Neuronal stem cell (in vitro differentiated cells): Measurements from ENCODE around the gene SLC50A1.

Experiments used
- DNase-seq: peaks from one replicate; pipeline ENCODE4 v3.0.0-alpha.2; 2013; ENCODE audit warnings: low spot score
- H2AFZ ChIP-seq: one replicate; pipeline ENCODE4 v1.6.1; 2013; ENCODE audit warnings: mild to moderate bottlenecking, low read length, inconsistent platforms
- H2AK5ac ChIP-seq: 2 replicates; pipeline ENCODE4 v1.6.1; 2013; ENCODE audit warnings: low read depth, mild to moderate bottlenecking, inconsistent platforms, low read length, moderate library complexity, mixed read lengths
- H2BK120ac ChIP-seq: 2 replicates; pipeline ENCODE4 v1.6.1; 2013; ENCODE audit warnings: low read depth, mild to moderate bottlenecking, inconsistent platforms, low read length, moderate library complexity, mixed read lengths
- H2BK12ac ChIP-seq: one replicate; pipeline ENCODE4 v1.6.1; 2013; ENCODE audit warnings: low read length, inconsistent platforms
- H2BK15ac ChIP-seq: 2 replicates; pipeline ENCODE4 v1.6.1; 2013; ENCODE audit warnings: mild to moderate bottlenecking, low read length, inconsistent platforms, mixed read lengths
- H2BK5ac ChIP-seq: one replicate; pipeline ENCODE4 v1.6.1; 2013; ENCODE audit warnings: inconsistent platforms, mild to moderate bottlenecking, low read length, moderate library complexity
- H3K14ac ChIP-seq: one replicate; pipeline ENCODE4 v1.6.1; 2013; ENCODE audit warnings: low read length, inconsistent platforms
- H3K18ac ChIP-seq: 2 replicates; pipeline ENCODE4 v1.6.1; 2013; ENCODE audit warnings: low read length, inconsistent platforms
- H3K23ac ChIP-seq: 2 replicates; pipeline ENCODE4 v1.6.1; 2013; ENCODE audit warnings: low read depth, mild to moderate bottlenecking, mixed read lengths, low read length, inconsistent platforms; ENCODE audit not compliant: poor library complexity
- H3K27ac ChIP-seq: replicated peaks from 3 replicates; pipeline ENCODE4 v1.5.1; 2013; ENCODE audit warnings: low read length, inconsistent platforms
- H3K27me3 ChIP-seq, 3 experiments: 2 replicates each; pipeline ENCODE4 v1.6.1; 2013; ENCODE audit warnings: low read length in 3 of 3, mild to moderate bottlenecking in 2 of 3, inconsistent platforms in 1 of 3, low read depth in 1 of 3, mixed read lengths in 1 of 3, moderate library complexity in 1 of 3; ENCODE audit not compliant: control insufficient read depth in 3 of 3, insufficient read depth in 3 of 3
- H3K36me3 ChIP-seq, 2 donors: replicated peaks in 1 of 2; 2 replicates each; pipeline ENCODE4 v1.6.1; 2013; ENCODE audit warnings: low read length in 2 of 2; ENCODE audit not compliant: control insufficient read depth in 2 of 2, insufficient read depth in 2 of 2
- H3K4ac ChIP-seq: 2 replicates; pipeline ENCODE4 v1.6.1; 2013; ENCODE audit warnings: inconsistent platforms, mild to moderate bottlenecking, low read length, moderate library complexity
- H3K4me1 ChIP-seq, 2 donors: 1 replicate in 1 of 2; 2 replicates in 1 of 2; pipeline ENCODE4 v1.6.1; 2013; ENCODE audit warnings: low read length in 2 of 2, low read depth in 1 of 2; ENCODE audit not compliant: control insufficient read depth in 2 of 2, insufficient read depth in 1 of 2
- H3K4me2 ChIP-seq: one replicate; pipeline ENCODE4 v1.6.1; 2013; ENCODE audit warnings: mild to moderate bottlenecking, low read length, inconsistent platforms; ENCODE audit not compliant: insufficient read depth, poor library complexity, severe bottlenecking
- H3K4me3 ChIP-seq, 2 donors: 2 replicates each; pipeline ENCODE4 v1.5.1; 2013; ENCODE audit warnings: low read length in 2 of 2, mild to moderate bottlenecking in 2 of 2, inconsistent platforms in 1 of 2, moderate library complexity in 1 of 2
- H3K79me1 ChIP-seq: one replicate; pipeline ENCODE4 v1.6.1; 2013; ENCODE audit warnings: low read depth, mild to moderate bottlenecking, inconsistent platforms, low read length, moderate library complexity
- H3K9ac ChIP-seq: one replicate; pipeline ENCODE4 v1.6.1; 2013; ENCODE audit warnings: mild to moderate bottlenecking, low read depth, low read length, inconsistent platforms; ENCODE audit not compliant: poor library complexity
- H3K9me3 ChIP-seq, 2 donors: replicated peaks in 1 of 2; 2 replicates each; pipeline versions ENCODE3 to v1.6.1; 2013; ENCODE audit warnings: low read length in 2 of 2, mild to moderate bottlenecking in 2 of 2, inconsistent platforms in 1 of 2, low read depth in 1 of 2, mixed read lengths in 1 of 2, moderate library complexity in 1 of 2; ENCODE audit not compliant: control insufficient read depth in 2 of 2, insufficient read depth in 1 of 2
- H4K8ac ChIP-seq: one replicate; pipeline ENCODE4 v1.6.1; 2013; ENCODE audit warnings: low read depth, mild to moderate bottlenecking, inconsistent platforms, low read length, moderate library complexity
- H4K91ac ChIP-seq: one replicate; pipeline ENCODE4 v1.6.1; 2013; ENCODE audit warnings: low read length, low read depth, mild to moderate bottlenecking, inconsistent platforms; ENCODE audit not compliant: poor library complexity
- WGBS, 2 donors: extraction: QIAGEN DNeasy Blood & Tissue Kit; methylation state at CpG; one replicate each; pipeline ENCODE4 v1.1.7; 2013; ENCODE audit warnings: missing lambda C conversion rate in 2 of 2, mixed read lengths in 1 of 2; ENCODE audit not compliant: insufficient read length in 2 of 2, insufficient replicate concordance in 1 of 2; ENCODE audit errors: extremely low coverage in 2 of 2; 5-methylcytosine and 5-hydroxymethylcytosine counted together

SLC50A1 gene

DNA sequence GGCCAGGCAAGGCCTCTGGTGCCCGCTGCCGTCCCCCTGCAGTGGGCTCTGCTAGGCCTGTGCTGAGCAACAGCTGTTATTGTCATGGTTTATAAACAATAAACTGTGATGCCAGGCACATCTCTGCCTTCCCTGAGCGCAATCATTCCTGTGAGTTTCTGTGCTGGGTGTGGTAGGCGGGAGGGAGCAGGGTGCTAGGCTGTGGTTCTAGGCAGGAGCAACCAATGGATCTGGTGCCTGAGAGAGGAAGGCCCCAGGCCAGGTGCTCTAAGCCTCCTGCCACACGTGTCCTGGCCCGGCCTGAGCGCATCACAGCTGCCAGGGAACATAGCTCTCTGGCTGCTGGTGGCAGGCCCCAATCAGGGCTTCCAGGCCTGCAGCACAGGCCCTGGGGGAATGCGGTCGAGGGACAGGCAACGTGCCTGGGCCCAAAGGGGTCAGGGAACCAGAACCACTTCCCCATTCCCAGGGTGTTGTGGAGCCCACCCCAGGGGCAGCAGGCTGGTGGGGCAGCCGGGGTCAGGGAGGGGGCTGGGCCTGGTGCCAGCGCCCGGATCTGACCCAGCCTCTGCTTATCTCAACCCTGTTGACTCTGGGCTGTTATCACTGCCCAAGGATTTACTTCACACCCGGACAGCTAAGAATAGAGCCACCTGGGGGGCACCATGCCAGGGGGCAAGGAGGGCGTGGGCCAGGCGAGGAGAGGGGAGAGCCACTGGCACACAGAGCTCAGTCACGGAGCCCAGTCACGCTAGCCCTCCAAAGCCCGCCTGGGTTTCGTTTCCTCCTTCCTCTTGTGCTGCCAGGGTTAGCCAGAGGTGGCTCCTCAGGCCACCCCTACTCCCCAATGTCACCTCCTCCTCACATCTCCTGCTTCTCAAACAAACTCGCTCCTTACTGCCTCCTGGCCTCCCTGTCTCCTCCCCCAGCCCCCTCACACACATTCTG is 49.5 kb downstream of the SLC50A1 start:
- Histone ChIP-seq H3K9me3 (no peaks in the 10 kb centered on the region), H3K27ac (no peak overlapping the region), H3K4me1 (peaks cover 0 to 2% of the 10 kb centered on the region in 2 donors), H3K36me3 (peaks cover 5 to 14% of the 10 kb centered on the region in 2 donors), H3K9ac (peak overlapping the region; percentile 81), H3K4ac (no peak overlapping the region), H3K18ac (no peak overlapping the region), H2AK5ac (peak overlapping the region; percentile 81), H2AFZ (no peak overlapping the region), H3K79me1 (peaks cover 3% of the 10 kb centered on the region), H3K4me2 (no peak overlapping the region), H4K91ac (no peak overlapping the region), H3K14ac (peak overlapping the region; percentile 38), H2BK120ac (no peak overlapping the region), H3K4me3 (no peak overlapping the region), H2BK15ac (no peak overlapping the region), H3K27me3 (no peaks in the 10 kb centered on the region), H4K8ac (no peak overlapping the region), H2BK5ac (no peak overlapping the region), H2BK12ac (peak overlapping the region; percentile 58), H3K23ac (peak overlapping the region; percentile 34)
- DNase-seq, result no peak
- WGBS, 2 donors, result no CpG with 5 or more reads among the region's 21 CpGs

DNA sequence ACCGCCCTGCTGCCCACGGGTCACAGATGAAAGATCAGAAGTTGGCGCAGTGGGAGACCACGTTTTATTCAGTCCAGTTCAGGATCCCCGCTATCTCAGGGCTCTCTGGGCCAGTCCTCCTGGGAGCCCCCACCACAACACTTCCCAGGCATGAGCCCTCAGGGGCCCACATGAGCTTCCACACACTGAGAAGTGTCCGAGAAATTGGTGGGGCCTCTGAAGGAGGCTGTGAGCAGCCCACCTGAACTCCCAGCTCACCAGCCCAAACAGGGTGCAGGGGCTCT is 50.1 kb downstream of the SLC50A1 start:
- no peak overlapping the region for H3K4me2 ChIP-seq
- no CpG with 5 or more reads among the region's 6 CpGs for WGBS, 2 donors
- H2BK15ac ChIP-seq, result peak overlapping the region; percentile 67
- H3K14ac ChIP-seq, result no peak overlapping the region
- no peak overlapping the region for H3K4me3 ChIP-seq
- no peak overlapping the region for H3K23ac ChIP-seq
- H3K18ac ChIP-seq, result no peak overlapping the region
- H3K27me3 ChIP-seq, result no peaks in the 10 kb centered on the region
- no peaks in the 10 kb centered on the region for H3K9me3 ChIP-seq
- H3K4ac ChIP-seq, result no peak overlapping the region
- H2AK5ac ChIP-seq, result peak overlapping the region; percentile 81
- H3K36me3 ChIP-seq, result peaks cover 5 to 14% of the 10 kb centered on the region in 2 donors
- H2BK120ac ChIP-seq, result no peak overlapping the region
- no peak overlapping the region for H3K27ac ChIP-seq
- H4K91ac ChIP-seq, result no peak overlapping the region
- peaks cover 0 to 2% of the 10 kb centered on the region in 2 donors for H3K4me1 ChIP-seq
- H2AFZ ChIP-seq, result no peak overlapping the region
- no peak overlapping the region for H2BK5ac ChIP-seq
- no peak overlapping the region for H4K8ac ChIP-seq
- H3K79me1 ChIP-seq, result peaks cover 3% of the 10 kb centered on the region
- H2BK12ac ChIP-seq, result no peak overlapping the region
- no peak for DNase-seq
- H3K9ac ChIP-seq, result no peak overlapping the region

DNA sequence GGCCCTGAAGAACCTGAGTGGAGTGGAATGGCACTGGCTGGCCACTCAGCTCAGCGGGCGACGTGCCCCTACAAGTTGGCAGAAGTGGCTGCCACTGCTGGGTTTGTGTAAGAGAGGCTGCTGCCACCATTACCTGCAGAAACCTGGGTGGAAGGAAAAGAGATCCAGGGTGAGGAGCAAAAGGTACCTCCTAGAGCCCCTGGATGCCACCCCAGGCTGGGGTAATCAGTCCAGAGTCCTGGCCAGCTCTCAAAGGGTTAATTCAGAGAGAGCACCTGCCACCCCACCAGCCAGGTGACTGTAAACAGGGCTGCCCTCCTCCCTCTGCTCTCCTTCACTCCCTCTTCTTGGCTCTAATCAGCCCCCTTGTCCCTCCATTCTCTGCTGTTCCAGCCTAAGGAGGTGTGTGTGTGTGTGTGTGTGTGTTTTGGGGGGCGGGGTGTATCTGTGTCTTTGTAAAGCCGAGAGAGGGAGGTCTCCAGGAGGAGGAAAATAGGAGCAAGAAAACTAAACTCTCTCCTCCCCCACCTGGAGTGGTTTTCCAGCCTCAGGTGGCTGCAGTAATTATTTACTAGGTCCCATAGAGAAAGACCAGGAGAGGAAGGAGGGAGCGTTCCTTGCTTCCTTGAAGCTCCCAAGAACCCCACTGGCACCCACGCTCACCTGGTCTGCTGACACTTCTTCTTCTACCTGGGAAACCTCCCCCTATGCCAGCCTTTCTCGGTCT is 50.6 kb downstream of the SLC50A1 start:
- Histone ChIP-seq H3K14ac (no peak overlapping the region), H3K36me3 (peaks cover 5 to 14% of the 10 kb centered on the region in 2 donors), H2BK15ac (peak overlapping the region; percentile 81), H3K4me2 (peak overlapping the region; percentile 14), H2AFZ (no peak overlapping the region), H3K4ac (no peak overlapping the region), H2BK5ac (no peak overlapping the region), H3K23ac (no peak overlapping the region), H3K27ac (no peak overlapping the region), H3K27me3 (no peaks in the 10 kb centered on the region), H3K4me3 (no peak overlapping the region), H2AK5ac (peak overlapping the region; percentile 92), H3K18ac (peak overlapping the region; percentile 57), H3K79me1 (peaks cover 3% of the 10 kb centered on the region), H2BK12ac (no peak overlapping the region), H2BK120ac (peak overlapping the region; percentile 3), H4K91ac (no peak overlapping the region), H4K8ac (no peak overlapping the region), H3K9me3 (no peaks in the 10 kb centered on the region), H3K9ac (no peak overlapping the region), H3K4me1 (peaks cover 0 to 2% of the 10 kb centered on the region in 2 donors)
- WGBS, 2 donors, result no CpG with 5 or more reads among the region's 8 CpGs
- no peak for DNase-seq
